HG03565 (cell line): ENCODE data around the gene TSPEAR.

ENCODE experiments used
- ATAC-seq: cut with Tn5 transposase; IDR thresholded peaks from one replicate; pipeline ENCODE4 v1.9.1; 2021; ENCODE audit warnings: mild to moderate bottlenecking, moderate library complexity; ENCODE audit not compliant: unreplicated experiment

The TSPEAR gene

GRCh38 chr21:44459712-44460440, 251.5 kb downstream of the TSPEAR start:
- no peak for ATAC-seq

- ATAC-seq: no peak
These were observed 252.2 kb downstream of the TSPEAR start for GRCh38 chr21:44458971-44459711.

GRCh38 chr21:44456915-44457736, 254.2 kb downstream of the TSPEAR start:
- ATAC-seq: no peak

GRCh38 chr21:44456214-44456914, 255.0 kb downstream of the TSPEAR start:
- no peak for ATAC-seq

- no peak for ATAC-seq
These were observed 255.7 kb downstream of the TSPEAR start for GRCh38 chr21:44455524-44456213.

- ATAC-seq: no peak
These were observed 256.4 kb downstream of the TSPEAR start, which contains the start of gene LRRC3 for GRCh38 chr21:44454747-44455523. Gene LRRC3, plus strand, starts transcription at chr21:44455510. Its CDS starts 1,135 bp downstream, at chr21:44456645.

- ATAC-seq: no peak
These were observed 257.3 kb downstream of the TSPEAR start for GRCh38 chr21:44454058-44454457.

GRCh38 chr21:44453120-44453519, 258.3 kb downstream of the TSPEAR start:
- ATAC-seq: no peak

GRCh38 chr21:44450999-44451398, 260.4 kb downstream of the TSPEAR start:
- no peak for ATAC-seq

- no peak for ATAC-seq
These were observed 261.0 kb downstream of the TSPEAR start for GRCh38 chr21:44450402-44450801.

GRCh38 chr21:44449473-44450363, 261.7 kb downstream of the TSPEAR start:
- ATAC-seq: no peak

- no peak for ATAC-seq
These were observed 262.7 kb downstream of the TSPEAR start for GRCh38 chr21:44448651-44449131.
